GM10266 (cell line): ENCODE results near the gene PCLO.

Source experiments
- DNase-seq: peaks from one replicate; pipeline ENCODE4 v3.0.0; 2012; ENCODE audit errors: extremely low spot score
- CTCF ChIP-seq: IDR thresholded peaks from 2 replicates; pipeline ENCODE4 v1.5.1; 2012; ENCODE audit warnings: mild to moderate bottlenecking, low read depth; ENCODE audit not compliant: control insufficient read depth, insufficient read depth; ENCODE audit errors: missing control alignments

PCLO gene

GRCh38 chr7:83178796-83179195 is 16.1 kb upstream of the PCLO start:
- no peak for DNase-seq
- TF ChIP-seq CTCF: no peak

GRCh38 chr7:83178066-83178465 is 15.4 kb upstream of the PCLO start:
- no peak for TF ChIP-seq CTCF
- DNase-seq: no peak

- DNase-seq: no peak
- no peak for TF ChIP-seq CTCF
Observed at GRCh38 chr7:83173664-83174063, 11.0 kb upstream of the PCLO start.

GRCh38 chr7:83166781-83167180 is 4.1 kb upstream of the PCLO start:
- no peak for DNase-seq
- TF ChIP-seq CTCF: no peak

GRCh38 chr7:83161899-83162401 is 734 bp downstream of the PCLO start:
- DNase-seq: no peak
- TF ChIP-seq CTCF: no peak

GRCh38 chr7:83161186-83161585 is 1.5 kb downstream of the PCLO start:
- no peak for DNase-seq
- no peak for TF ChIP-seq CTCF

GRCh38 chr7:83159731-83160130 is 3.0 kb downstream of the PCLO start:
- no peak for TF ChIP-seq CTCF
- no peak for DNase-seq
